ENCODE measurements around the gene OLFML2A.
"Not testable (repeated sequence)": the region's sequence is repeated elsewhere in the genome, so short reads cannot be mapped to it uniquely, and the experiment has no call there.

OLFML2A gene

DNA sequence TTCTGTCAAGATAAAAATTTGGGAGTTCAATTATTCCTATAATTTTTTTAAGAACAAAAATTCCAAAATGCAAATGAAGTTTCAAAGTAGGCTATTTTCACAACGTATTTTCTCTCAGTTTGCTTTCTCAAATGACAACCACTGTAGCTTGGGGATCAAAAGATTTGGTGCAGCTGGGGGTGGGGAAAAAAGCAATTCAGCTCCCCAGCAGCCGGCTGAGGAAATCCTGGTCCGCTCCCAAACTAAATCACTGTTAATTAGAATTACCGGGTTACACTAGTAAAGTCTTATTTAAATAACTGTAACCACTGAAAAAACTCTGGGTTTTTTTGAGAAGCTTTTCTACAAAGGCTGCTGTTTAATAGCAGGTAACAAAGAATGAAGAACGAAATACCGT is 11.5 kb upstream of the OLFML2A start:
- no peak overlapping the region for H2AFZ ChIP-seq (ENCODE audit: low read depth, low read length)
- no peaks in the 10 kb centered on the region for H3K36me3 ChIP-seq (ENCODE audit: insufficient read depth, low read length)
- H3K9me3 ChIP-seq (ENCODE audit: low read length) = no peaks in the 10 kb centered on the region
- H3K4me3 ChIP-seq (ENCODE audit: low read length) = no peak overlapping the region
- H3K27me3 ChIP-seq (ENCODE audit: insufficient read depth, low read length) = no peaks in the 10 kb centered on the region
- peaks cover 49% of the 10 kb centered on the region for H3K4me1 ChIP-seq (ENCODE audit: insufficient read depth, low read length)

DNA sequence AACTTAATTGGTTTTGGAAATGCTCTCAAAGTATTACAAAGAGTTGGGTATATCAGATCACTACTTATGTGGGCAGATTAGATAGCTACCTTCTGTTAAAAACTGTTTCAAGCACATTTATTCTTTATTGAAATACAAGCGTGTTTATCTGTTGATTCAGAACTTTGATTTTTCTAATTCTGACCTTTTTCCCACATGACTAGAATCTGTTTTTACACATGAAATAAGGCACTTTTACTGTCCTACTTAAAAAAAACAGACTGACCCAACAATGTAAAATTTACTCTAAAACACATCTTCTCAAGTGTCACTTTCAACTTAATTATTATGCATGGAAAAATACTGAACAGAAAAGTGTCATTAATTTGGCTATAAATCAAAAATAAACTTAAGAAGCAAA is 10.6 kb upstream of the OLFML2A start:
- Histone ChIP-seq H3K36me3 (ENCODE audit: insufficient read depth, low read length) (no peaks in the 10 kb centered on the region), H2AFZ (ENCODE audit: low read depth, low read length) (no peak overlapping the region), H3K4me3 (ENCODE audit: low read length) (no peak overlapping the region), H3K27me3 (ENCODE audit: insufficient read depth, low read length) (no peaks in the 10 kb centered on the region), H3K9me3 (ENCODE audit: low read length) (no peaks in the 10 kb centered on the region), H3K4me1 (ENCODE audit: insufficient read depth, low read length) (peaks cover 49% of the 10 kb centered on the region)

DNA sequence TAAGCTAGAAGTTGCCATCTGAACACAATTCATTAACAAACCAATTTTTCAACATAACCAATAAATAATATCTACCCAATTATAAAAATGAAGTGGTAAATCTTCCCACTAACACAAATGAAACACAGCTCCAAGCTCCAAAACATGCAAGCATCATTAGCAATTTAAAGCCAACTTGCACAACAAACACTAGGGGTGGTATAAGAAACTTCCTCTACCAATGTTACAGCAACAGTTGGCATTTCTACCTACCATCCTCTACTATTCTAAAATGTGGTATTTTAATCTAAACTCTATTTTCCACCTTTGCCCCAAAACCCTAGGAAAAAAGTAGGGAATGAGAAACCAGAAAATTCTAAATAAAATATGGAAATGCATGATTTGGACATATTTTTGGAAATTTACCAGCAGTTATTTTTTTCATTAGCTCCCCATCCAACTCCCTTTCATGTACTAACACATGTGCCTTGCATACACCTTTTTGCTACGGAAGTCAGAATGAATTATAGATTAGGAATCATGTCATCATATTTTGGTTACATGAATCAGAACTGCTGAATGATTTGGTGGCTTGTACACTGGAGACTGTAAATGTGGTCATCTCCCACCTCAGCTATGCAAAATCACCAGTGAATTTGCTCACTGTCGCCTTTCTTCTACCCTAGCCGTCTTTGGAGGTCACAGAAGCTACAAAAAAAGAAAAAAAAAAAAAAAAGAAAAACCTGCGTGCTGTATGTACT is 9.9 kb upstream of the OLFML2A start:
- Histone ChIP-seq H3K4me3 (ENCODE audit: low read length) (no peak overlapping the region), H3K9me3 (ENCODE audit: low read length) (no peaks in the 10 kb centered on the region), H2AFZ (ENCODE audit: low read depth, low read length) (no peak overlapping the region), H3K27me3 (ENCODE audit: insufficient read depth, low read length) (no peaks in the 10 kb centered on the region), H3K36me3 (ENCODE audit: insufficient read depth, low read length) (no peaks in the 10 kb centered on the region), H3K4me1 (ENCODE audit: insufficient read depth, low read length) (peaks cover 52% of the 10 kb centered on the region)

DNA sequence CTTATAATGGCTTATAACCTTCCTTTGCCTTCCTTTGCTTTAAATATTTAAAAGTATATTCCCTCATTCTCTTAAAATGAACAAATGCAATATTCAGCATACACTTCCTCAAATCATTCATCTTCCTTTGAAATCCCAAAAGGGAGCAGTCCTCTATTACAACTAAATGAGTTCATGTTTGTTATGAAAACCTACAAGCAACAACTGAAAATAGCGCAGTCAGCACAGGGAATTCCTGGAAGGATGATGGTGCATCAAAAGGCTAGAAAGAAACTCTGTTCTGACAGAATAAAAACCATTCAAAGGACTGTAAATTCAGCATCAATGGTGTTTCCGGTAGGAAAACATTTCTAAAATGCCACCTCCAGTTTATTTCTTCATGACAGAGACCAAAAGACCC is 9.1 kb upstream of the OLFML2A start:
- no peak overlapping the region for H2AFZ ChIP-seq (ENCODE audit: low read depth, low read length)
- no peak overlapping the region for H3K4me3 ChIP-seq (ENCODE audit: low read length)
- H3K9me3 ChIP-seq (ENCODE audit: low read length) = no peaks in the 10 kb centered on the region
- H3K27me3 ChIP-seq (ENCODE audit: insufficient read depth, low read length) = no peaks in the 10 kb centered on the region
- H3K36me3 ChIP-seq (ENCODE audit: insufficient read depth, low read length) = no peaks in the 10 kb centered on the region
- peaks cover 52% of the 10 kb centered on the region for H3K4me1 ChIP-seq (ENCODE audit: insufficient read depth, low read length)

DNA sequence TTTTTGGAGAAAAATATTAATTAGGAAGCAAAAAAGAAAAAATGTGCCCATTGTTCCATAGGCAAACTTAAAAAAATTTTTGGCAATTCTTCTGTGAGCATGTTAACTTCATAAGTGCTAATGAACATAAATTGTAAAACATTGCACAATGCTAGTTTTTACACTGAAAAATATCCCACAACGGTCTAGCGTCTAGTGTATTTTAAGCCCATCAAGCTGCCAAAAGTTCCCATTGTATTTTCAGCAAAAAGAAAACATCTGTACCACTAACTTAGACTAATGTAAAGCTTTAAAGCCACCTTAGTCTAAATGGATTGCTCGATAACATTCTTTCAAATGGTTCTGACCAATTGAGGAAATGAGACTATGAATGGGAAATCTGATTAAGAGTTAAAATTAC is 8.6 kb upstream of the OLFML2A start:
- H3K36me3 ChIP-seq (ENCODE audit: insufficient read depth, low read length) = no peaks in the 10 kb centered on the region
- H3K4me3 ChIP-seq (ENCODE audit: low read length) = no peak overlapping the region
- no peaks in the 10 kb centered on the region for H3K27me3 ChIP-seq (ENCODE audit: insufficient read depth, low read length)
- H3K9me3 ChIP-seq (ENCODE audit: low read length) = no peaks in the 10 kb centered on the region
- no peak overlapping the region for H2AFZ ChIP-seq (ENCODE audit: low read depth, low read length)
- peaks cover 52% of the 10 kb centered on the region for H3K4me1 ChIP-seq (ENCODE audit: insufficient read depth, low read length)

DNA sequence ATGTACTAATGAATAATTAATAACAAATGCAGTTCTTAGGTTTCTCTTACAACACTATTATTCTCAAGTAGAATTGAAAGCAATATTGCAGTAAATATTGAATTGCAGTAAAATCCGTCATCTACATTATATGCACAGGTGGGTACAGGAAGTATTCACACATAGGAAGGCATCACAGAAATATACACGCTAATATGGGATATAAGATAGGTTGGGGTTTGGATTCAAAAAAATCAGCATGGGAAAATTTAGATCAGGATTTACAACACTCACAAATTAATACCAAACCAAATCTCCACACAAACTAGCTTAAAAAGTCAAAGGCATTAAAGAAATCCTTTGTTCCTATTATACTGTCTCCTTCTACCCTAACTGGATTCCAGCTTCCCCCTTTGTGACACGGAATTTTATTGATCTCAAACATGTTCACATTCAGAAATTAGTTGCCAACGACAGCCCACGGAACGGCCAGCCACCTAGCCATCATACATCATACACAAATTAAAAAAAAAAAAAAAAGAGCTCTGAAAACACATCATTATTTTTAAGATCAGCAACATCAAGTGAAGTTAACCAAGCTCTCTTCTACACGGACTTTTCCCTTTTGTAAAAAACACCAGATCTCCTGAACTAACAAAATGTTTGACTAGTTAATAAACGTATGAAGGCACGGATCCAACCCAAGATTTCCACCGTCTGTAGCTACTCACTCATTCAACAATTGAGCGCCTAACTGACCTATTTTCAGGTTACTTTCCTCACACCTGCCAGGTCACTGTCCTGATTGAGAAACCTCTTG is 8.0 kb upstream of the OLFML2A start:
- no peaks in the 10 kb centered on the region for H3K9me3 ChIP-seq (ENCODE audit: low read length)
- no peaks in the 10 kb centered on the region for H3K36me3 ChIP-seq (ENCODE audit: insufficient read depth, low read length)
- peak overlapping the region; percentile 77 for H3K4me3 ChIP-seq (ENCODE audit: low read length)
- H3K4me1 ChIP-seq (ENCODE audit: insufficient read depth, low read length) = peaks cover 52% of the 10 kb centered on the region
- H3K27me3 ChIP-seq (ENCODE audit: insufficient read depth, low read length) = no peaks in the 10 kb centered on the region
- peak overlapping the region; percentile 72 for H2AFZ ChIP-seq (ENCODE audit: low read depth, low read length)

DNA sequence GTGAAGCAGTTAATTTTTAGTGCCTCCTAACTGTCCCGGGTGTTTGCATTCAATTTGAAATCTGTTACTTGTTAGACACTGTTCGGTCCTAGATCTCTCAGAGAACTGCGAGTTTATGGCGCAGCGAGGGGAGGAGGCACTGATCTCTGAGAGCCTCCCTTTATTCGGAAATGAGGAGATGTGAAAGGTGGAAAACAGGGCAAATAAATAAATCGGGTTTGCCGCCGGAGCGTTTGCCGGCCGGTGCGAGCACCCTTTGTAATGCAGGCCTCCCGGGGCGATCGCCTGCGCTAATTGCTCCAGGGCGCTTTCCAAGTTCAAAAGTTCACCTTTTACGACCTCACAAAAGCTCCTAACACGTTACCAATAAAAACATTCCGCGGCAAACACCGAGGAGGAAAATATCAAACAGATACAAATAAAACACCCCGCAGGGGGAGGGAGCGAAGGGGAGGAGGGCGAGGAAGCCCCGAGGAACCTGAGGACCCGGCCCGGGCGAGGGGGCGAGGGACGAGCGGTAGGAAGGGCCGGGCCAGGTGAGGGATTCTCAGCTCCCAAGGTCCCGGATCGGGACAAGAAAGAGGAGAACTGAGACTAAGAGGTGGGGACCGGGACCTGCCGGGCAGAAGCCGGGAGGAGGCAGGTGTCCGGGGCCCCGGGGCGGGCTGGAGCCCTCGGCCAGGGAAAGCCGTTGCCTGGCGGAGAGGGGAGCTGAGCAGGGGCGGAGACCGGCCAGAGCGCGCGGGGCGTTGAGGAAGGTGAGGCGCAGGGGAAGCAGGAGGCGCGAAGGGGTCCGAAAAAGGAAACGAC is 7.2 kb upstream of the OLFML2A start:
- no peaks in the 10 kb centered on the region for H3K36me3 ChIP-seq (ENCODE audit: insufficient read depth, low read length)
- no peaks in the 10 kb centered on the region for H3K9me3 ChIP-seq (ENCODE audit: low read length)
- peaks cover 54% of the 10 kb centered on the region for H3K4me1 ChIP-seq (ENCODE audit: insufficient read depth, low read length)
- H2AFZ ChIP-seq (ENCODE audit: low read depth, low read length) = peak overlapping the region; percentile 72
- peak overlapping the region; percentile 77 for H3K4me3 ChIP-seq (ENCODE audit: low read length)
- no peaks in the 10 kb centered on the region for H3K27me3 ChIP-seq (ENCODE audit: insufficient read depth, low read length)

DNA sequence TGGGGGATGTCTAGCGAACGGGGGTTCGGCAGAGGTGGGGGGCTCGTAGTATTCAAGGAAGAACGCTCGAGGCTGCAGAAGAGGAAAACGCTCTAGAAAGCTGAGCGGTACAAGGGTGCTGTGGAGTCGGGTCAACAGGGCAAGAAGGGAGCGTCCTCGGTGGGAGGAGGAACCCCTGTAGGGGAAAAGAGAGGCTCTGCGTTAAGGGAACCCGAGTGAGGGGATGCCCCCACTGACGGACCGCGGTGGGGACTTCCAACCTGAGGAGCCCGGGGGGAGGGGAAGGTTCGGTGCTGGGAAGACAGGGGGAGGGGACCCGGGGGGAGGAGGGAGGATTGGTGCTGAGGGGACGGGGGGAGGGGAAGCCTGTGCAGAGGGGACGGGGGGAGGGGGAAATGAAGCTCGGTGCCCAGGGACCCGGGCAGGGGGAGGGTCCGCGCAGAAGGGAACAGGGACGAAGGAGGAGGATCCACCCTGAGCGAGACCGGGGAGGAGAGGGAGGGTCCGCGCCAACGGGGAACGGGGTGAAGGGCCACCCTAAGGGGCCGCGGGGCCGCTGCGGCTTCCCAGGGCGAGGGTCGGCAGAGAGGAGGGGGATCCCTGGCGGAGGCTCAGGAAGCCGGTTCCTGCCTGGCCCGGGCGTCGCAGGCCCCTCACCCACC is 6.4 kb upstream of the OLFML2A start:
- Histone ChIP-seq H2AFZ (ENCODE audit: low read depth, low read length) (peak overlapping the region; percentile 72), H3K4me1 (ENCODE audit: insufficient read depth, low read length) (peaks cover 47% of the 10 kb centered on the region), H3K4me3 (ENCODE audit: low read length) (peak overlapping the region; percentile 77), H3K9me3 (ENCODE audit: low read length) (no peaks in the 10 kb centered on the region), H3K36me3 (ENCODE audit: insufficient read depth, low read length) (no peaks in the 10 kb centered on the region), H3K27me3 (ENCODE audit: insufficient read depth, low read length) (peaks cover 3% of the 10 kb centered on the region)

DNA sequence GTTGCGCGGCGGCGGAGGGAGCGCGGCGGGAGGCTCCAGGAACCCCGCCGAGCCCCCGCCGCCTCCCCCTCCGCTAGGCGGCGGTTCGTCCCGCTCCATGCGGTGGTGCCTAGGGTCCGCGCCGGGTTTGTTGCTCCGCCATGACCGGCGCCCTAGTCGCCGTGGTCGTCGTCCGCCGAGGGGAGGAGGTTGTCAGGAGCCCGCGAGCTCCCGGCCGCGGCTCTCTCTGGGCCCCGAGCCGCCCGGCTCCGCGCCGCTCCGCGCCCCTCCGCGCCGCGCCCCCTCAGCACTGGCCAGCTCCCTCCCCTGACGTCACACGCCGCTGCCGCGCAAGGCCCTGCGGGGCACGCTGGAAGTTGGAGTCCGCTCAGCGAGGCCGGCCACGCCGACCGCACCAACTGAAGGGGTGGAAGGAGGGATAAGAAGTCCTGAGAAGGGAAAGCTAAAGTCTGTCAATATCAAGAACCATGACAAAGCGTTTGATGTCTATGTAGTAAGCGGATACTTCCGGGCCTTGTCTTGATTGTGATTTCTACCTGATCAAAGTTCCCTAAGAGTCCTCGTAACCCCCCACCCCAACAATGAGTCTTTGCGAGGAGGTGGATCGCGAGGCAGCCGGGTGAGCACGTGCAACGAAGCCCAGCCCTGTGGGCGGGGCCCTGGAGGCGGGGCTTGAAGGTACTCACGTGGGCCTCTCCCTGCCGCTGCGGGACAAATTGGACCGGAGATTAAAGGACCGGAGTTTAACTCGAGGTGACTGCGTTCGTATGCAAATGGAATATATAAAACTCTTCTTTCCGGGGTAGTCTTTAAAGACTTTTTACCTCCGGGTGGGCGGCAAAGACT is 5.7 kb upstream of the OLFML2A start, which contains the start of gene NR6A1:
Gene NR6A1 (minus strand): TSS at position 291 of the 846 bp plus-strand sequence.
- no peaks in the 10 kb centered on the region for H3K9me3 ChIP-seq (ENCODE audit: low read length)
- peaks cover 39% of the 10 kb centered on the region for H3K4me1 ChIP-seq (ENCODE audit: insufficient read depth, low read length)
- H3K4me3 ChIP-seq (ENCODE audit: low read length) = peak within 1 kb of the TSS; percentile 77
- peaks cover 10% of the 10 kb centered on the region for H3K27me3 ChIP-seq (ENCODE audit: insufficient read depth, low read length)
- H2AFZ ChIP-seq (ENCODE audit: low read depth, low read length) = peak within 1 kb of the TSS; percentile 72
- no peaks in the 10 kb centered on the region for H3K36me3 ChIP-seq (ENCODE audit: insufficient read depth, low read length)

DNA sequence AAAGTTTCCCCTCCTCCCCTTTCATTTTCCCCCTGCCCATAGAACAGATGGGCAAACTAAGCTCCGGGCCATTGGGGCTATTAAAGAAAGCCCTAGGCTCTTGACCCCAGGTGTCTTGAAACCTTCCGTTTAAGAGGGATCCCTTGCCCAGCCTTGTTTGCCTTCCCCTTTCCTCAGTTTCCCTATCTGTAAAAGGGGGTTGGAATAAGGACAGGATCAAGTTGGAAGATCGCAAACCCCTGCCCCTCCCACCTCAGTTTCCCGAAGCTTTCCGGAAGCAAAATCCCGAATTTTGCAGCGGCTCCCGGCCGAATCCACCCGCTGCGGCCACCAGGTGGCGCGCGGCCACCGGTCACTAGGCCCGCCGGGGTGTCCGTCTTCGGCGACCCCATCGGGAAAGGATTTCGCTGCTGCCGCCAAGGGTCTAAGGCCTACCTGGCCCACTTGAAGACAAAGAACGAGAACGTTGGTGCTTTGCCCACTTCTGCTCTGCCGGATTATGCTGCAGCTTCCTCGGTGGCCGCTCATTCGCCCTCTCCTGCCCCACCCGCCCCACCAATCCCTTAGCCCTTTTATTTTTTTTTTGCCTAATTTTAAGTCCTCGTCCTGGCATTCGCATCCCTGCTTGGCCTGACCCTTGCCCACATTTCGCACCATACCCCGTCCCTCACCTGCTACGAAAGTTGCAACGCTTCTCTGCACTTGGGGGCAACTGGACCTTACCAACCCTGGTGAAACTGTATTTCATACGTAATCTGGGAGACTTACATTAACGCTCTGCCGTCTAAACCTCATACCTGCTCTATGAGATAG is 4.9 kb upstream of the OLFML2A start:
- Histone ChIP-seq H3K4me3 (ENCODE audit: low read length) (peak overlapping the region; percentile 77), H3K9me3 (ENCODE audit: low read length) (no peaks in the 10 kb centered on the region)

DNA sequence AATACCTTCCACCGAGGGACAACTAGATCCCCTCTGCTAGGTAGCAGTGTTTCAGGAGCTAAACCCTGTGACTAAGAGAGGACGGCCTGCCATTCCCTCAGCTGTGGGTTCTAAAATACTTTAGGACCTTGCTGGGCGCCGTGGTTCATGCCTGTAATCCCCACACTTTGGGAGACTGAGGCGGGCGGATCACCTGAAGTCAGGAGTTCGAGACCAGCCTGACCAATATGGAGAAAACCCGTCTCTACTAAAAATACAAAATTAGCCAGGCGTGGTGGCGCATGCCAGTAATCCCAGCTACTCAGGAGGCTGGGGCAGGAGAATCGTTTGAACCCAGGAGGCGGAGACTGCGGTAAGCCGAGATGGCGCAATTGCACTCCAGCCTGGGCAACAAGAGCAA is 4.1 kb upstream of the OLFML2A start:
- not testable (repeated sequence) for H3K4me3 ChIP-seq (ENCODE audit: low read length); H3K36me3 ChIP-seq (ENCODE audit: insufficient read depth, low read length); H2AFZ ChIP-seq (ENCODE audit: low read depth, low read length); H3K9me3 ChIP-seq (ENCODE audit: low read length)
- peaks cover 28% of the 10 kb centered on the region for H3K4me1 ChIP-seq (ENCODE audit: insufficient read depth, low read length)
- peaks cover 27% of the 10 kb centered on the region for H3K27me3 ChIP-seq (ENCODE audit: insufficient read depth, low read length)

More for the DNA sequence above, 4.9 kb upstream of the OLFML2A start:
- no peaks in the 10 kb centered on the region for H3K36me3 ChIP-seq (ENCODE audit: insufficient read depth, low read length)
- H3K4me1 ChIP-seq (ENCODE audit: insufficient read depth, low read length) = peaks cover 36% of the 10 kb centered on the region
- peak overlapping the region; percentile 41 for H2AFZ ChIP-seq (ENCODE audit: low read depth, low read length)
- H3K27me3 ChIP-seq (ENCODE audit: insufficient read depth, low read length) = peaks cover 19% of the 10 kb centered on the region

Data from neuron (in vitro differentiated cells).